Retina (tissue), 1 donor: ENCODE results near the gene SLC29A1.
A peak's percentile ranks its signal among the peaks of the same experiment; 100 is the strongest.

Experiments used
- DNase-seq: peaks from one replicate; pipeline ENCODE4 v3.0.0-alpha.2; 2016

The SLC29A1 gene

GRCh38 chr6:44237813-44238433, 14.5 kb downstream of the SLC29A1 start:
- peak; percentile 92 for DNase-seq

- DNase-seq: no peak
Measured at GRCh38 chr6:44238687-44239350, 15.4 kb downstream of the SLC29A1 start.

- DNase-seq: no peak
Measured at GRCh38 chr6:44243345-44243744, 19.9 kb downstream of the SLC29A1 start.

GRCh38 chr6:44245391-44245911, 22.1 kb downstream of the SLC29A1 start:
- no peak for DNase-seq

- DNase-seq: peak; percentile 96
Measured at GRCh38 chr6:44245912-44246662, 22.7 kb downstream of the SLC29A1 start.

GRCh38 chr6:44246663-44247337, 23.4 kb downstream of the SLC29A1 start, which contains the start of gene HSP90AB1:
Gene HSP90AB1 (plus strand): TSS chr6:44247101. CDS start chr6:44248630, 1,529 bp downstream.
- peak; percentile 96 for DNase-seq

GRCh38 chr6:44247338-44248302, 24.2 kb downstream of the SLC29A1 start:
- DNase-seq: peak; percentile 84

- no peak for DNase-seq
Measured at GRCh38 chr6:44248579-44248978, 25.2 kb downstream of the SLC29A1 start.

- DNase-seq: no peak
Measured at GRCh38 chr6:44249082-44249748, 25.8 kb downstream of the SLC29A1 start.

- DNase-seq: no peak
Measured at GRCh38 chr6:44250067-44250717, 26.8 kb downstream of the SLC29A1 start.

GRCh38 chr6:44250718-44251123, 27.3 kb downstream of the SLC29A1 start:
- DNase-seq: no peak

- no peak for DNase-seq
Measured at GRCh38 chr6:44251576-44252524, 28.5 kb downstream of the SLC29A1 start.

- DNase-seq: no peak
Measured at GRCh38 chr6:44253307-44254101, 30.1 kb downstream of the SLC29A1 start.

GRCh38 chr6:44254191-44255104, 31.1 kb downstream of the SLC29A1 start:
- no peak for DNase-seq

GRCh38 chr6:44255105-44255808, 31.9 kb downstream of the SLC29A1 start:
- no peak for DNase-seq

GRCh38 chr6:44255871-44256774, 32.7 kb downstream of the SLC29A1 start:
- DNase-seq: no peak
